HEK293T (cell line): ENCODE measurements around the gene CTH.

Source experiments
- FOXK2 ChIP-seq: fragments of 450-650 bp; IDR thresholded peaks from 2 replicates; pipeline ENCODE4 v1.6.1; 2016; ENCODE audit warnings: mild to moderate bottlenecking
- HDGF ChIP-seq: fragments of 450-650 bp; IDR thresholded peaks from 2 replicates; pipeline ENCODE4 v1.6.1; 2017; ENCODE audit warnings: antibody characterized with exemption, borderline replicate concordance
- L3MBTL2 ChIP-seq: fragments of 450-650 bp; conservative IDR thresholded peaks from 2 replicates; pipeline ENCODE4 v1.6.1; 2016; ENCODE audit warnings: mild to moderate bottlenecking
- NFRKB ChIP-seq: fragments of 450-650 bp; IDR thresholded peaks from 2 replicates; pipeline ENCODE4 v1.6.1; 2016; ENCODE audit warnings: mild to moderate bottlenecking, moderate library complexity
- PKNOX1 ChIP-seq: fragments of 450-650 bp; IDR thresholded peaks from 2 replicates; pipeline ENCODE4 v1.6.1; 2016
- SP1 ChIP-seq: fragments of 450-650 bp; IDR thresholded peaks from 2 replicates; pipeline ENCODE4 v1.6.1; 2017
- SUZ12 ChIP-seq: fragments of 450-650 bp; IDR thresholded peaks from 2 replicates; pipeline ENCODE4 v1.6.1; 2016; ENCODE audit warnings: mild to moderate bottlenecking

GRCh38 chr1:70372426-70372825 lies 38.6 kb upstream of the CTH start:
- TF ChIP-seq FOXK2 (no peak), HDGF (no peak), L3MBTL2 (no peak), NFRKB (no peak), SP1 (no peak), PKNOX1 (no peak), SUZ12 (no peak)
